Body of pancreas (tissue), 4 donors: ENCODE results near the gene MAPK14. TPM values are rescaled to one million over a fixed set of nuclear protein-coding genes. Genes with fewer than 3 reads are reported as not detected.
"Not testable (repeated sequence)": the region's sequence is repeated elsewhere in the genome, so short reads cannot be mapped to it uniquely, and the experiment has no call there.

Experiments used
- ATAC-seq: fragments of 150-250 bp; one replicate; pipeline ENCODE4 v1.9.1; 2016
- DNase-seq, 4 donors: peaks; one replicate each; pipeline ENCODE4 v3.0.0-alpha.2; 2019
- H3K27ac ChIP-seq, 4 donors: fragments of 200-600 bp; sonication (generic); 1 replicate in 3 of 4; 2 replicates in 1 of 4; pipeline versions ENCODE4 v1.5.1 to v1.6.1; 2016 to 2019; ENCODE audit warnings: mild to moderate bottlenecking in 1 of 4, mixed read lengths in 1 of 4, moderate library complexity in 1 of 4
- H3K27me3 ChIP-seq, 2 donors: fragments of 200-600 bp; sonication (generic); one replicate each; pipeline ENCODE4 v1.6.0; 2016; ENCODE audit warnings: mild to moderate bottlenecking in 1 of 2
- H3K36me3 ChIP-seq, 2 donors: fragments of 200-600 bp; sonication (generic); replicated peaks in 1 of 2; 2 replicates each; pipeline ENCODE4 v1.5.1; 2016; ENCODE audit warnings: low read depth in 2 of 2; ENCODE audit not compliant: insufficient read depth in 1 of 2
- H3K4me1 ChIP-seq: fragments of 200-600 bp; sonication (generic); one replicate; pipeline ENCODE4 v1.6.0; 2016
- H3K4me3 ChIP-seq, 2 donors: fragments of 200-600 bp; sonication (generic); 1 replicate in 1 of 2; 2 replicates in 1 of 2; pipeline ENCODE4 v1.5.1; 2016 to 2019
- H3K9me3 ChIP-seq, 3 donors: fragments of 200-600 bp; sonication (generic); 1 replicate in 2 of 3; 2 replicates in 1 of 3; pipeline ENCODE4 v1.5.1; 2016
- CTCF ChIP-seq, 7 experiments: fragments of 450-650 bp in 4 of 7; fragments of 200-600 bp in 3 of 7; sonication (generic) in 3 of 7; IDR thresholded peaks; one replicate each; pipeline ENCODE4 v1.5.1; 2016 to 2019; ENCODE audit warnings: antibody characterized with exemption in 7 of 7
- POLR2A ChIP-seq, 3 donors: fragments of 450-650 bp; IDR thresholded peaks; one replicate each; pipeline ENCODE4 v1.6.1; 2016; ENCODE audit warnings: antibody characterized with exemption in 3 of 3, mild to moderate bottlenecking in 2 of 3
- WGBS, 2 donors: methylation state at CpG; one replicate each; pipeline ENCODE4 v1.1.5; 2017; 5-methylcytosine and 5-hydroxymethylcytosine counted together
- intact Hi-C: fragments of 100-400 bp; cut with DNase I; formaldehyde crosslinking; loops from one replicate; pipeline ENCODE4 v1.15.1; 2023
- total RNA-seq, 2 donors: library from RNA; depleted of rRNA; stranded (reverse); fragments of >200 nt; gene quantifications; one replicate each; pipeline ENCODE4 v1.1.0, GENCODE V29; 2016

MAPK14 gene
- total RNA-seq, 2 donors from 2014 or later, result 30.3 to 33.7 TPM

- intact Hi-C loops, result no loop called here
- DNase-seq (no peak), ATAC-seq (no peak)
- H3K36me3 ChIP-seq, result peaks cover 4 to 25% of the 10 kb centered on the region in 2 donors
- H3K27me3 ChIP-seq, result no peaks in the 10 kb centered on the region
- H3K9me3 ChIP-seq, result no peaks in the 10 kb centered on the region
- H3K4me1 ChIP-seq, result no peaks in the 10 kb centered on the region
- H3K27ac ChIP-seq, result no peak overlapping the region
- no peak overlapping the region for H3K4me3 ChIP-seq
- WGBS, 2 donors, result 94% methylated on average over 1 of the region's 1 CpG
- TF ChIP-seq CTCF (IDR thresholded peaks at IDR 0.05) (no peak), POLR2A (IDR thresholded peaks at IDR 0.05) (no peak)
Observed at GRCh38 chr6:36082318-36082717, 54.7 kb downstream of the MAPK14 start.

DNA sequence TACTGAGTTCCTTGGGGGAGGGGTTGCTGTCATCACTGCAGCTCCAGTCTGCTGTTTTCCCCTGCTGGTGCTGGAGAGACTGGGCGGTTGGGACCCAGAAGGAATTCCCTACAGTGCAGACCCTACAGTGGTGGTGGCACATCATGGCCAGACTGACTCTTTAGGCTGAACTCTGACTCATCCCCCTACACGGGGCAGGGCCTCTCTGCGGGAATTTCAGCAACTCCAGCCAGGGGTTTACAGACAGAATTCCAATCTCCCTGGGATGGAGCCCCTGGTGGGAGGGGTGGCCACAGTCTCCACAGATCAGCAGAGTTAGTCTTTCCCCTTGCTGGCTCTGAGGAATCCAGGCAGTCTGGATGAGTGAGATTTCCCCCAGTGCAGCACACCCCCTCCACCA, 55.8 kb downstream of the MAPK14 start:
- no peak for TF ChIP-seq POLR2A (IDR thresholded peaks at IDR 0.05)
- TF ChIP-seq CTCF (IDR thresholded peaks at IDR 0.05), result no peak
- H3K4me1 ChIP-seq, result no peaks in the 10 kb centered on the region
- no peak overlapping the region for H3K27ac ChIP-seq
- H3K4me3 ChIP-seq, result no peak overlapping the region
- intact Hi-C loops, result no loop called here
- peaks cover 4 to 21% of the 10 kb centered on the region in 2 donors for H3K36me3 ChIP-seq
- DNase-seq, result no peak
- no peaks in the 10 kb centered on the region for H3K27me3 ChIP-seq
- H3K9me3 ChIP-seq, result no peaks in the 10 kb centered on the region
- WGBS, 2 donors, result 94% methylated on average over 2 to 3 of the region's 3 CpGs
- ATAC-seq, result no peak

- intact Hi-C loops, H3K27ac ChIP-seq, H3K4me3 ChIP-seq, ATAC-seq, DNase-seq, H3K9me3 ChIP-seq, H3K4me1 ChIP-seq, H3K27me3 ChIP-seq, H3K36me3 ChIP-seq: not testable (repeated sequence)
- 93 to 95% methylated on average over 5 of the region's 5 CpGs for WGBS, 2 donors
Observed at GRCh38 chr6:36088204-36088603, 60.6 kb downstream of the MAPK14 start.

DNA sequence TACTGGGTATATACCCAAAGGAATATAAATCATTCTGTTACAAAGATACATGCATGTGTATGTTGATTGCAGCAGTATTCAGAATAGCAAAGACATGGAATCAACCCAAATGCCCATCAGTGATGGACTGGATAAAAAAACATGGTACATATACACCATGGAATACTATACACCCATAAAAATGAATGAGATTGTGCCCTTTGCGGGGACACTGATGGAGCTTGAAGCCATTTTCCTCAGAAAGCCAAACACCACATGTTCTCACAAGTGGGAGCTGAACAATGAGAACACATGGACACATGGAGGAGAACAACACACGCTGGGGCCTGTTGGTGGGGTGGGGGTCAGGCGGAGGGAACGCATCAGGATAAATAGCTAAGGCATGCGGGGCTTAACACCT, 61.4 kb downstream of the MAPK14 start:
- WGBS, 2 donors, result 96 to 98% methylated on average over 5 of the region's 5 CpGs
- Histone ChIP-seq H3K9me3 (no peaks in the 10 kb centered on the region), H3K27ac (no peak overlapping the region), H3K4me1 (peaks cover under 1% of the 10 kb centered on the region), H3K4me3 (no peak overlapping the region), H3K36me3 (peaks cover 0 to 2% of the 10 kb centered on the region in 2 donors), H3K27me3 (no peaks in the 10 kb centered on the region)
- TF ChIP-seq POLR2A (IDR thresholded peaks at IDR 0.05), result no peak
- no peak for ATAC-seq
- intact Hi-C loops, result no loop called here
- DNase-seq, result no peak

DNA sequence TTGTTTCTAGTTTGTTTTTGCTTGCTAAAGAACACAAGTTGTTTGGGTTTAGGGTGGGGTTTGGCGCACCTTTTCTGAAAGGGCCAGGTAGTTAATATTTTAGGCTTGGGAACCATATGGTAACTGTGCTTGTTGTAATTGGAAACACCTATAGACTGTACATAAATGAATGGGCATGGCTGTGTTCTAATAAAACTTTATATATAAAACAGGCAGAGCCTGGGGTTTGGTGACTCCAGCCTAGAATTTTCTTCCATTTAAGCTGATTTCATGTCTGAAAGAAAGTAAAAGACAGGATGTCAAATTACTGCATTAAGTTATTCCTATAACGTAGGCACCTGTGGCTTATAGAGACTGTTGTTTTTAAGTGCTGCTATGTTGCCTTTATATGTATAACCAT, 66.6 kb downstream of the MAPK14 start:
- Histone ChIP-seq H3K27ac (no peak overlapping the region), H3K4me1 (peaks cover 15% of the 10 kb centered on the region), H3K27me3 (no peaks in the 10 kb centered on the region), H3K4me3 (no peak overlapping the region), H3K9me3 (no peaks in the 10 kb centered on the region), H3K36me3 (peaks cover 0 to 3% of the 10 kb centered on the region in 2 donors)
- intact Hi-C loops, result loop anchor here (5.0 kb wide), 1 partner anchor 72 kb away; the partner anchor contains the start of gene SLC26A8
- DNase-seq (no peak), ATAC-seq (no peak)
- TF ChIP-seq CTCF (IDR thresholded peaks at IDR 0.05) (no peak), POLR2A (IDR thresholded peaks at IDR 0.05) (no peak)
- WGBS, 2 donors, result 93 to 98% methylated on average over 2 of the region's 2 CpGs
